OCI-LY7 (cell line): ENCODE results near the gene STPG4.

Experiments
- EZH2phosphoT487 ChIP-seq: fragments of 200-600 bp; sonication (generic); IDR thresholded peaks from 2 replicates; pipeline ENCODE4 v1.6.1; 2018; ENCODE audit warnings: low read depth, borderline replicate concordance, mild to moderate bottlenecking, mixed run types, antibody characterized with exemption, low read length, moderate library complexity, mixed read lengths
- TF ChIP-seq, protein P1 (sequence below): fragments of 200-600 bp; sonication (generic); conservative IDR thresholded peaks from 2 replicates; pipeline ENCODE4 v1.5.1; 2014; ENCODE audit warnings: mild to moderate bottlenecking, antibody characterized with exemption, low read length, moderate library complexity, mixed read lengths

GRCh38 chr2:47065771-47066380 lies 89.2 kb downstream of the STPG4 start:
- TF ChIP-seq, protein P1, sequence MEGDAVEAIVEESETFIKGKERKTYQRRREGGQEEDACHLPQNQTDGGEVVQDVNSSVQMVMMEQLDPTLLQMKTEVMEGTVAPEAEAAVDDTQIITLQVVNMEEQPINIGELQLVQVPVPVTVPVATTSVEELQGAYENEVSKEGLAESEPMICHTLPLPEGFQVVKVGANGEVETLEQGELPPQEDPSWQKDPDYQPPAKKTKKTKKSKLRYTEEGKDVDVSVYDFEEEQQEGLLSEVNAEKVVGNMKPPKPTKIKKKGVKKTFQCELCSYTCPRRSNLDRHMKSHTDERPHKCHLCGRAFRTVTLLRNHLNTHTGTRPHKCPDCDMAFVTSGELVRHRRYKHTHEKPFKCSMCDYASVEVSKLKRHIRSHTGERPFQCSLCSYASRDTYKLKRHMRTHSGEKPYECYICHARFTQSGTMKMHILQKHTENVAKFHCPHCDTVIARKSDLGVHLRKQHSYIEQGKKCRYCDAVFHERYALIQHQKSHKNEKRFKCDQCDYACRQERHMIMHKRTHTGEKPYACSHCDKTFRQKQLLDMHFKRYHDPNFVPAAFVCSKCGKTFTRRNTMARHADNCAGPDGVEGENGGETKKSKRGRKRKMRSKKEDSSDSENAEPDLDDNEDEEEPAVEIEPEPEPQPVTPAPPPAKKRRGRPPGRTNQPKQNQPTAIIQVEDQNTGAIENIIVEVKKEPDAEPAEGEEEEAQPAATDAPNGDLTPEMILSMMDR, result no peak
- TF ChIP-seq EZH2phosphoT487, result no peak
